K562 (cell line): ENCODE data around the gene PPIP5K2. TPM values are rescaled to one million over a fixed set of nuclear protein-coding genes. Genes with fewer than 3 reads are reported as not detected.

Experiments
- ATAC-seq: fragments of 200-7000 bp; cut with Tn5 transposase; 3 replicates; pipeline ENCODE4 v1.9.1; 2020; ENCODE audit warnings: moderate library complexity
- BruUV-seq: library from RNA; stranded (reverse); fragments of 400-500 nt; replicated peaks from 2 replicates; lab custom pipeline; 2021; lab: Mats Ljungman, UMichigan
- CTCF ChIA-PET: fragments of 300-600 bp; formaldehyde crosslinking; extraction: SDS; loops from one replicate; lab custom pipeline; 2021; ENCODE audit warnings: low intra/inter-chr PET ratio; lab: Yijun Ruan, JAX
- POLR2A ChIA-PET: fragments of 300-600, 350-650 bp; sonication (Branson Sonifier 250); formaldehyde crosslinking; extraction: SDS; loops from one replicate; lab custom pipeline; 2021; ENCODE audit warnings: antibody characterized with exemption, inconsistent platforms; lab: Yijun Ruan, JAX
- DNase-seq, 4 experiments: peaks; one replicate each; pipeline versions ENCODE4 v3.0.0 to v3.0.0-alpha.2; 2011 to 2018; ENCODE audit warnings: low spot score in 3 of 4, mixed read lengths in 3 of 4; ENCODE audit errors: extremely low read depth in 1 of 4
- FAIRE-seq: peaks from 2 replicates; lab custom pipeline; 2011; peaks lifted over from hg19 to GRCh38; lab: Jason Lieb, UNC
- H2AFZ ChIP-seq: 2 replicates; pipeline ENCODE4 v1.6.0; 2011; ENCODE audit warnings: low read depth, low read length, control low read depth, inconsistent platforms
- H3K27ac ChIP-seq: fragments of 200-600 bp; 3 replicates; pipeline ENCODE4 v1.8.0; 2011; ENCODE audit warnings: low read depth, mild to moderate bottlenecking, control low read depth, inconsistent platforms, low read length, moderate library complexity, mixed read lengths; ENCODE audit errors: extremely low read depth
- H3K27me3 ChIP-seq, 2 experiments: fragments of 300-600 bp in 1 of 2; 2 replicates in 1 of 2; 3 replicates in 1 of 2; pipeline versions ENCODE4 v1.6.0 to v1.8.0; 2011; ENCODE audit warnings: inconsistent platforms in 2 of 2, low read length in 2 of 2, mild to moderate bottlenecking in 1 of 2, mixed read lengths in 1 of 2, moderate library complexity in 1 of 2; ENCODE audit not compliant: control insufficient read depth in 2 of 2, insufficient read depth in 2 of 2
- H3K36me3 ChIP-seq: fragments of 300-600 bp; 3 replicates; pipeline ENCODE4 v1.8.0; 2011; ENCODE audit warnings: mild to moderate bottlenecking, low read length, inconsistent platforms; ENCODE audit not compliant: control insufficient read depth, insufficient read depth
- H3K4me1 ChIP-seq, 2 experiments: fragments of 200-600 bp in 1 of 2; replicated peaks in 1 of 2; 2 replicates in 1 of 2; 3 replicates in 1 of 2; pipeline versions ENCODE4 v1.5.1 to v1.8.0; 2011; ENCODE audit warnings: inconsistent platforms in 2 of 2, low read length in 2 of 2, mild to moderate bottlenecking in 1 of 2, mixed read lengths in 1 of 2, moderate library complexity in 1 of 2; ENCODE audit not compliant: control insufficient read depth in 2 of 2, insufficient read depth in 2 of 2
- H3K4me2 ChIP-seq: 2 replicates; pipeline ENCODE4 v1.6.1; 2011; ENCODE audit warnings: low read length, control low read depth, inconsistent platforms, mixed read lengths; ENCODE audit not compliant: insufficient read depth
- H3K4me3 ChIP-seq: fragments of 200-600 bp; sonication (generic), shearing (Covaris generic); 2 replicates; pipeline ENCODE4 v1.5.1; 2016; ENCODE audit warnings: control low read depth, inconsistent platforms
- H3K79me2 ChIP-seq: fragments of 200-600 bp; 3 replicates; pipeline ENCODE4 v1.8.0; 2011; ENCODE audit warnings: low read length, inconsistent platforms; ENCODE audit not compliant: control insufficient read depth, insufficient read depth
- H3K9ac ChIP-seq, 2 experiments: 2 replicates each; pipeline versions ENCODE4 v1.6.0 to v1.6.1; 2011; ENCODE audit warnings: low read depth in 2 of 2, low read length in 2 of 2, control low read depth in 1 of 2, inconsistent platforms in 1 of 2, mild to moderate bottlenecking in 1 of 2, mixed read lengths in 1 of 2; ENCODE audit not compliant: insufficient read depth in 1 of 2
- H3K9me1 ChIP-seq: one replicate; pipeline ENCODE4 v1.6.0; 2011; ENCODE audit warnings: inconsistent platforms, mild to moderate bottlenecking, low read length, moderate library complexity; ENCODE audit not compliant: control insufficient read depth, insufficient read depth
- H3K9me3 ChIP-seq: replicated peaks from 2 replicates; pipeline ENCODE4 v1.5.1; 2011; ENCODE audit warnings: low read depth, low read length, inconsistent platforms; ENCODE audit not compliant: control insufficient read depth, insufficient read depth
- H4K20me1 ChIP-seq: replicated peaks from 2 replicates; pipeline ENCODE4 v1.6.1; 2011; ENCODE audit warnings: low read length, inconsistent platforms, mixed read lengths; ENCODE audit not compliant: control insufficient read depth, insufficient read depth
- ADNP ChIP-seq: fragments of 200-800 bp; sonication (Bioruptor generic); IDR thresholded peaks from 2 replicates; pipeline ENCODE4 v1.6.1; 2016; ENCODE audit warnings: missing genetic modification characterization, missing compliant biosample characterization
- ARID2 ChIP-seq: fragments of 450-650 bp; IDR thresholded peaks from 2 replicates; pipeline ENCODE4 v1.6.1; 2017; ENCODE audit warnings: antibody characterized with exemption, mild to moderate bottlenecking
- CAMTA2 ChIP-seq: fragments of 250-450 bp; sonication (Bioruptor Pico); conservative IDR thresholded peaks from 2 replicates; pipeline ENCODE4 v1.5.1; 2022
- CEBPB ChIP-seq: fragments of 450-650 bp; IDR thresholded peaks from 2 replicates; pipeline ENCODE4 v1.6.1; 2016; ENCODE audit warnings: missing genetic modification characterization, missing compliant biosample characterization
- EP400 ChIP-seq: fragments of 450-650 bp; IDR thresholded peaks from 2 replicates; pipeline ENCODE4 v1.6.1; 2017; ENCODE audit warnings: antibody characterized with exemption, mild to moderate bottlenecking, moderate library complexity
- HOXB6 ChIP-seq: fragments of 250-450 bp; sonication (Bioruptor Pico); IDR thresholded peaks from 2 replicates; pipeline ENCODE4 v1.5.1; 2022; ENCODE audit warnings: mild to moderate bottlenecking, borderline replicate concordance
- NBN ChIP-seq: fragments of 450-650 bp; IDR thresholded peaks from 2 replicates; pipeline ENCODE4 v1.6.1; 2016; ENCODE audit warnings: low read depth, mild to moderate bottlenecking
- NFIC ChIP-seq: fragments of 450-650 bp; IDR thresholded peaks from 2 replicates; pipeline ENCODE4 v1.6.1; 2017; ENCODE audit warnings: mild to moderate bottlenecking, inconsistent platforms
- SIN3B ChIP-seq: fragments of 450-650 bp; IDR thresholded peaks from 2 replicates; pipeline ENCODE4 v1.6.1; 2017; ENCODE audit warnings: low read depth, mild to moderate bottlenecking, moderate library complexity
- TAL1 ChIP-seq: fragments of 450-650 bp; IDR thresholded peaks from 2 replicates; pipeline ENCODE4 v1.6.1; 2016; ENCODE audit warnings: mild to moderate bottlenecking
- ZNF707 ChIP-seq: fragments of 250-450 bp; sonication (Bioruptor Pico); conservative IDR thresholded peaks from 2 replicates; pipeline ENCODE4 v1.8.0; 2022; ENCODE audit warnings: inconsistent platforms, mild to moderate bottlenecking, moderate library complexity
- ZNF766 ChIP-seq: fragments of 200-800 bp; sonication (Bioruptor generic); conservative IDR thresholded peaks from 2 replicates; pipeline ENCODE4 v1.6.1; 2016; ENCODE audit warnings: missing genetic modification characterization, missing compliant biosample characterization
- ZNF830 ChIP-seq: fragments of 250-450 bp; sonication (Bioruptor Pico); IDR thresholded peaks from 2 replicates; pipeline ENCODE4 v1.5.0; 2021; ENCODE audit warnings: mild to moderate bottlenecking
- in situ Hi-C: fragments of 300-500 bp; cut with MboI; formaldehyde crosslinking; loops from 4 replicates; pipeline ENCODE4 v1.15.0; 2018; ENCODE audit warnings: inconsistent platforms, mixed read lengths
- intact Hi-C: fragments of 100-400 bp; cut with micrococcal nuclease; formaldehyde crosslinking; loops from 2 replicates; pipeline ENCODE4 v1.14.2; 2022
- polyA plus RNA-seq, 8 experiments: library from polyadenylated mRNA; depleted of rRNA in 4 of 8; stranded (reverse) in 5 of 8; unstranded in 3 of 8; fragments of >200 nt; fragmentation: Nextera tagmentation in 2 of 8; fragmentation: Illumina TruSeq in 1 of 8; extraction: Ambion mirVana in 2 of 8; extraction: Trizol in 1 of 8; gene quantifications; 2 replicates each; pipeline versions ENCODE4 v1.2.1 to v1.2.3, GENCODE V29; 2011 to 2014; ENCODE audit warnings: inconsistent platforms in 1 of 8, missing spikeins in 1 of 8
- total RNA-seq, 7 experiments: library from RNA; depleted of rRNA in 6 of 7; stranded (reverse); fragments of >200 nt in 6 of 7; fragmentation: Illumina TruSeq in 2 of 7; extraction: Trizol in 2 of 7; gene quantifications; 2 replicates each; pipeline versions ENCODE4 v1.2.1 to v1.2.3, GENCODE V29; 2011 to 2021; ENCODE audit warnings: low replicate concordance in 1 of 7
- TF ChIP-seq, protein P1 (sequence below): fragments of 250-450 bp; sonication (Bioruptor Pico); IDR thresholded peaks from 2 replicates; pipeline ENCODE4 v1.5.1; 2021; ENCODE audit warnings: mild to moderate bottlenecking

PPIP5K2 gene
- total and polyA plus RNA-seq, 9 of the 15 experiments (the other 6 are each of a cell fraction or from before 2014, with no cell fraction given) = 39.4 to 150 (median 99.1) TPM

DNA sequence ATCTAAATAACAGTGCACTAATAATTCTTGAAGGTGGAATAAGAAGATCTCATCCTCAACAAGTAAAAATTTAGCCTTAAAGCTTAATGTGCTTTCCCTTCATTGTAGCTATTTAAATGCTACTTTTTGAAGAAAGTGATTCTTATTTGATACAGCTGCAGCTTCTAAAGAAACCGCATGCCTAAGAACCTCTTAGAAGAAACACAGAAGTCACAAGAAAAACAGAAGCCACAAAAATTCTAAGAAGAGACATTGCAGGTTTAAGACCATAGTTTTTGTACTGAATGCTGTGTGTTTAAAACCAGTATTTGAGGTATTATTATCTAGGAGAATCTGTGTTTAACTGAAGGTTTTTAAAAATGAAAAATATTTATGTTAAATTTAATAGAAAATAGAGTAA lies 68.3 kb downstream of the PPIP5K2 start (continued):
- TF ChIP-seq ZNF707 (CRISPR knock-in tag) (no peak), CAMTA2 (CRISPR knock-in tag) (no peak), NBN (no peak), CEBPB (tag) (no peak), ARID2 (no peak), ZNF830 (CRISPR knock-in tag) (no peak), SIN3B (no peak), ADNP (no peak), EP400 (no peak), TAL1 (no peak)
- TF ChIP-seq, protein P1, sequence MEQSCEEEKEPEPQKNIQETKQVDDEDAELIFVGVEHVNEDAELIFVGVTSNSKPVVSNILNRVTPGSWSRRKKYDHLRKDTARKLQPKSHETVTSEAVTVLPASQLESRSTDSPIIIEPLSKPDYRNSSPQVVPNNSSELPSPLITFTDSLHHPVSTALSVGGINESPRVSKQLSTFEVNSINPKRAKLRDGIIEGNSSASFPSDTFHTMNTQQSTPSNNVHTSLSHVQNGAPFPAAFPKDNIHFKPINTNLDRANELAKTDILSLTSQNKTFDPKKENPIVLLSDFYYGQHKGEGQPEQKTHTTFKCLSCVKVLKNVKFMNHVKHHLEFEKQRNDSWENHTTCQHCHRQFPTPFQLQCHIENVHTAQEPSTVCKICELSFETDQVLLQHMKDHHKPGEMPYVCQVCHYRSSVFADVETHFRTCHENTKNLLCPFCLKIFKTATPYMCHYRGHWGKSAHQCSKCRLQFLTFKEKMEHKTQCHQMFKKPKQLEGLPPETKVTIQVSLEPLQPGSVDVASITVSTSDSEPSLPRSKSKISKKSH (CRISPR knock-in tag) = no peak

DNA sequence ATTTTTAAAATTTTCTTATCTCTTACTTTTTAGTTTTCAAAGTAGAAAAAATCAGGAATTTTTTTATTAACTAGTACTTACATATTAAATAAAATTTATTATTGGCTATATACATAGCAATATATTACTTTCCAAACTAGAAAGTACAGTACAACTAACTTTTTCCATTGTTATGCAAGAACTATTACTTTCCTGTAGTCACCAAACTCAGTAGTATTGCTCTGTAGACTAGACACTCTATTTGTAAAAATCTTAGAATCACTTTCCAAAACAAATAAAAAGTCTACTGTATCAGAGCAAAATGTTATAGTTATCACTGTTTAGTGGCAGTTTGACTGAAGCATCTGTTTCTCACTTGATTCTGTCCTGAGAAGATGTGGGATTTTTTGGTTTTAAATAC lies 83.1 kb downstream of the PPIP5K2 start:
- no peak overlapping the region for H3K9ac ChIP-seq
- H2AFZ ChIP-seq = no peak overlapping the region
- H3K9me3 ChIP-seq = no peaks in the 10 kb centered on the region
- no peak for DNase-seq
- CTCF ChIA-PET = no interaction called here
- H3K79me2 ChIP-seq = no peaks in the 10 kb centered on the region; the same call in 2 of the 3 replicates
- POLR2A ChIA-PET = no interaction called here
- H3K36me3 ChIP-seq = peaks cover 48% of the 10 kb centered on the region
- no peaks in the 10 kb centered on the region for H3K9me1 ChIP-seq
- H3K27me3 ChIP-seq = no peaks in the 10 kb centered on the region
- H4K20me1 ChIP-seq = no peaks in the 10 kb centered on the region
- H3K4me3 ChIP-seq = no peak overlapping the region
- TF ChIP-seq NFIC (no peak), HOXB6 (CRISPR knock-in tag) (no peak), ZNF766 (no peak)
- FAIRE-seq = no peak
- in situ Hi-C loops = no loop called here
- no peak for ATAC-seq
- no TSS peak for BruUV-seq
- no peak overlapping the region for H3K27ac ChIP-seq
- H3K4me2 ChIP-seq = no peak overlapping the region
- intact Hi-C loops = no loop called here
- no peaks in the 10 kb centered on the region for H3K4me1 ChIP-seq
